ENCODE measurements around the gene NMUR1. TPM values are rescaled to one million over a fixed set of nuclear protein-coding genes. Genes with fewer than 3 reads are reported as not detected.

The NMUR1 gene
- total RNA-seq, 1 donor from 2014 or later = not detected

DNA sequence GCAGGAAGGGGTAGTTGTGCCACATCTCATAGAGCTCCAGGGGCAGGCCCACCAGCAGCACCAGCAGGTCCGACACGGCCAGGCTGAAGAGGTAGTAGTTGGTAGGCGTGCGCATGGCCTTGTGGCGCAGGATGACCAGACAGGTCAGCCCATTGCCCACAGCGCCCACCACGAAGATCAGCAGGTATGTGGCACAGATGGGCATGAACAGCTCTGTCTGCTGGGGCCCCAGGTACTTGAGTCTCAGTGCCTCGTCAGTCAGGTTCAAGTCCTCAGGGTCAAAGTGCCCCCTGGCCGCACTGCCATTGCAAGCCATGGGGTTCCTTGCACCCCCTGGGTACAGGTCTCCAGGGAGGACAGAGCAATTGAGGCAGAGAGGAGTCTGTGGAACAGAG, 1.6 kb downstream of the NMUR1 start:
- no peaks in the 10 kb centered on the region for H4K20me1 ChIP-seq (ENCODE audit: insufficient read depth, low read length)
- FAIRE-seq (no peak), DNase-seq (ENCODE audit: low read depth) (no peak)
- no peak overlapping the region for H3K9ac ChIP-seq (ENCODE audit: low read length)
- Mint-ChIP-seq H3K27me3 (ENCODE audit: low read depth, unreplicated experiment) (peaks cover 71% of the 10 kb centered on the region), H3K36me3 (ENCODE audit: low read depth, unreplicated experiment) (no peaks in the 10 kb centered on the region), H3K4me1 (ENCODE audit: low read depth, unreplicated experiment) (peaks cover 3% of the 10 kb centered on the region), H3K9me3 (ENCODE audit: unreplicated experiment) (peaks cover 14% of the 10 kb centered on the region), H3K4me3 (ENCODE audit: unreplicated experiment) (no peak overlapping the region), H3K27ac (ENCODE audit: unreplicated experiment) (no peak overlapping the region)
- H3K36me3 ChIP-seq (ENCODE audit: insufficient read depth, low read length) = no peaks in the 10 kb centered on the region
- H2AFZ ChIP-seq (ENCODE audit: low read depth, low read length) = no peak overlapping the region
- no peak overlapping the region for H3K4me2 ChIP-seq (ENCODE audit: low read length)
- no peak overlapping the region for H3K4me3 ChIP-seq (ENCODE audit: insufficient read depth, low read depth, low read length)
- H3K79me2 ChIP-seq (ENCODE audit: insufficient read depth, low read length) = no peaks in the 10 kb centered on the region
- H3K27ac ChIP-seq (ENCODE audit: low read depth, low read length) = no peak overlapping the region
- no peaks in the 10 kb centered on the region for H3K4me1 ChIP-seq (ENCODE audit: insufficient read depth, low read length)
- H3K27me3 ChIP-seq (ENCODE audit: insufficient read depth, low read length) = peaks cover 27% of the 10 kb centered on the region
- TF ChIP-seq EZH2 (IDR thresholded peaks at IDR 0.05; ENCODE audit: insufficient read depth, low read length) = no peak
- TF ChIP-seq, protein P1, sequence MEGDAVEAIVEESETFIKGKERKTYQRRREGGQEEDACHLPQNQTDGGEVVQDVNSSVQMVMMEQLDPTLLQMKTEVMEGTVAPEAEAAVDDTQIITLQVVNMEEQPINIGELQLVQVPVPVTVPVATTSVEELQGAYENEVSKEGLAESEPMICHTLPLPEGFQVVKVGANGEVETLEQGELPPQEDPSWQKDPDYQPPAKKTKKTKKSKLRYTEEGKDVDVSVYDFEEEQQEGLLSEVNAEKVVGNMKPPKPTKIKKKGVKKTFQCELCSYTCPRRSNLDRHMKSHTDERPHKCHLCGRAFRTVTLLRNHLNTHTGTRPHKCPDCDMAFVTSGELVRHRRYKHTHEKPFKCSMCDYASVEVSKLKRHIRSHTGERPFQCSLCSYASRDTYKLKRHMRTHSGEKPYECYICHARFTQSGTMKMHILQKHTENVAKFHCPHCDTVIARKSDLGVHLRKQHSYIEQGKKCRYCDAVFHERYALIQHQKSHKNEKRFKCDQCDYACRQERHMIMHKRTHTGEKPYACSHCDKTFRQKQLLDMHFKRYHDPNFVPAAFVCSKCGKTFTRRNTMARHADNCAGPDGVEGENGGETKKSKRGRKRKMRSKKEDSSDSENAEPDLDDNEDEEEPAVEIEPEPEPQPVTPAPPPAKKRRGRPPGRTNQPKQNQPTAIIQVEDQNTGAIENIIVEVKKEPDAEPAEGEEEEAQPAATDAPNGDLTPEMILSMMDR (IDR thresholded peaks at IDR 0.05; ENCODE audit: insufficient read depth, low read depth, low read length) = no peak
- no peaks in the 10 kb centered on the region for H3K9me3 ChIP-seq (ENCODE audit: insufficient read depth, low read depth, low read length)

DNA sequence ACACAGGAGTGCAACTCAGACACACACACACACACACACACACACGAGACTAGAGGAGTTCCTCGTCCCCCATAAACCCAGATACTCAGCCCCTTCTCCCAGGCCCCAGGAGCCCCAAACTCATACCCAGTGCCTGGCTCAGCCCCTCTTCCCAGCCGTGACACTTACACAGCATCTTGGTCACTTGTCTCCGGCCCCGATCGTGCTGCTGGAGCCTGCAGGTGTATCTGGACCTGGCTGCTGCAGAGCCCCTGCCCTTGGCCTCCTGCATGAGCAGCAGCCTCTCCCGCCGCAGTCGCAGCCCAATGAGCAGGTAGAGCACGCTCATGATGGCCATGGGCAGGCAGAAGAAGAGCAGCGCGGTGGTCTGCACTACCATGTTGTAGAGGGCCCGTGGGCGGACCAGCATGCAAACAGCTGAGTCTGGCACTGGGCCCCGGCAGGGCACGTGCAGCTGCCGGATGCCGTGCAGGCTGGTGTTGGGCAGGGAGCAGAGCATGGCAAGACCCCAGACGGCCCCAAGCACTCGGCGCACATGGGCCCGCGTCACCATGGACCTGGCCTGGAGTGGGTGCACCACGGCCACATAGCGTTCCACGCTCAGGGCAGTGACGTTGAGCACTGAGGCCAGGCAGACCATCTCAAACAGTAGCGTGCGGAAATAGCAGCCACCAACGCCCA, 2.1 kb downstream of the NMUR1 start:
- Mint-ChIP-seq H3K27me3 (ENCODE audit: low read depth, unreplicated experiment) (peaks cover 66% of the 10 kb centered on the region), H3K36me3 (ENCODE audit: low read depth, unreplicated experiment) (no peaks in the 10 kb centered on the region), H3K4me3 (ENCODE audit: unreplicated experiment) (no peak overlapping the region), H3K4me1 (ENCODE audit: low read depth, unreplicated experiment) (peaks cover 3% of the 10 kb centered on the region), H3K27ac (ENCODE audit: unreplicated experiment) (no peak overlapping the region), H3K9me3 (ENCODE audit: unreplicated experiment) (peaks cover 14% of the 10 kb centered on the region)
- TF ChIP-seq, protein P1 (IDR thresholded peaks at IDR 0.05; ENCODE audit: insufficient read depth, low read depth, low read length) = no peak
- TF ChIP-seq EZH2 (IDR thresholded peaks at IDR 0.05; ENCODE audit: insufficient read depth, low read length) = no peak
- H3K9ac ChIP-seq (ENCODE audit: low read length) = no peak overlapping the region
- H3K9me3 ChIP-seq (ENCODE audit: insufficient read depth, low read depth, low read length) = no peaks in the 10 kb centered on the region
- H3K4me2 ChIP-seq (ENCODE audit: low read length) = no peak overlapping the region
- H3K79me2 ChIP-seq (ENCODE audit: insufficient read depth, low read length) = no peaks in the 10 kb centered on the region
- no peaks in the 10 kb centered on the region for H3K36me3 ChIP-seq (ENCODE audit: insufficient read depth, low read length)
- no peaks in the 10 kb centered on the region for H4K20me1 ChIP-seq (ENCODE audit: insufficient read depth, low read length)
- H3K4me3 ChIP-seq (ENCODE audit: insufficient read depth, low read depth, low read length) = no peak overlapping the region
- H3K27ac ChIP-seq (ENCODE audit: low read depth, low read length) = no peak overlapping the region
- FAIRE-seq = no peak
- H2AFZ ChIP-seq (ENCODE audit: low read depth, low read length) = no peak overlapping the region
- DNase-seq (ENCODE audit: low read depth) = no peak
- peaks cover 27% of the 10 kb centered on the region for H3K27me3 ChIP-seq (ENCODE audit: insufficient read depth, low read length)
- H3K4me1 ChIP-seq (ENCODE audit: insufficient read depth, low read length) = no peaks in the 10 kb centered on the region

DNA sequence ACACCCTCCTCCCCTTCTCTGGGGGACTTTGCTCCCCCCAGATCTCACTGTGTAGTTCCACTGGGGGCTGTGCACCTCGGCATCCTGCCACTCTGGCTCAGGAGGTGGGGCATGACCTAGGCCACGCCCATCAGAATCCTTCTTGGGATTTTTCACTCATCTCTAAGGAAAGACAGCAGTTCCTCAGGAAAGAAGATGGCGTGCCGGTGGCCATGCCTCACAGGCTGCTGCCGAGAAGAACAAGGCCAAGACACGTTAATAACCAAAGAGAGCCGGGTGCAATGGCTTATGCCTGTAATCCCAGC, 3.2 kb downstream of the NMUR1 start:
- Histone ChIP-seq H2AFZ (ENCODE audit: low read depth, low read length) (no peak overlapping the region), H3K4me2 (ENCODE audit: low read length) (no peak overlapping the region), H3K9me3 (ENCODE audit: insufficient read depth, low read depth, low read length) (no peaks in the 10 kb centered on the region), H4K20me1 (ENCODE audit: insufficient read depth, low read length) (no peaks in the 10 kb centered on the region), H3K4me1 (ENCODE audit: insufficient read depth, low read length) (no peaks in the 10 kb centered on the region), H3K79me2 (ENCODE audit: insufficient read depth, low read length) (no peaks in the 10 kb centered on the region), H3K27ac (ENCODE audit: low read depth, low read length) (no peak overlapping the region), H3K4me3 (ENCODE audit: insufficient read depth, low read depth, low read length) (no peak overlapping the region), H3K9ac (ENCODE audit: low read length) (no peak overlapping the region), H3K36me3 (ENCODE audit: insufficient read depth, low read length) (no peaks in the 10 kb centered on the region), H3K27me3 (ENCODE audit: insufficient read depth, low read length) (peaks cover 26% of the 10 kb centered on the region)
- TF ChIP-seq EZH2 (IDR thresholded peaks at IDR 0.05; ENCODE audit: insufficient read depth, low read length) = no peak
- peaks cover 14% of the 10 kb centered on the region for H3K9me3 Mint-ChIP-seq (ENCODE audit: unreplicated experiment)
- H3K27ac Mint-ChIP-seq (ENCODE audit: unreplicated experiment) = no peak overlapping the region
- H3K4me3 Mint-ChIP-seq (ENCODE audit: unreplicated experiment) = no peak overlapping the region
- peaks cover 2% of the 10 kb centered on the region for H3K4me1 Mint-ChIP-seq (ENCODE audit: low read depth, unreplicated experiment)
- H3K27me3 Mint-ChIP-seq (ENCODE audit: low read depth, unreplicated experiment) = peaks cover 62% of the 10 kb centered on the region
- no peaks in the 10 kb centered on the region for H3K36me3 Mint-ChIP-seq (ENCODE audit: low read depth, unreplicated experiment)
- no peak for FAIRE-seq
- no peak for DNase-seq (ENCODE audit: low read depth)
